HG03139 (cell line): ENCODE data around the gene SLC24A3.

Experiments
- ATAC-seq: cut with Tn5 transposase; IDR thresholded peaks from one replicate; pipeline ENCODE4 v1.9.1; 2021; ENCODE audit not compliant: unreplicated experiment

Gene SLC24A3

GRCh38 chr20:19269737-19270340 is 57.4 kb downstream of the SLC24A3 start:
- ATAC-seq = no peak

GRCh38 chr20:19271879-19272651 is 59.6 kb downstream of the SLC24A3 start:
- ATAC-seq = no peak

GRCh38 chr20:19272976-19273654 is 60.7 kb downstream of the SLC24A3 start:
- ATAC-seq = no peak

- no peak for ATAC-seq
Measured at GRCh38 chr20:19274001-19274400, 61.6 kb downstream of the SLC24A3 start.

- no peak for ATAC-seq
Measured at GRCh38 chr20:19274412-19275015, 62.1 kb downstream of the SLC24A3 start.

- ATAC-seq = no peak
Measured at GRCh38 chr20:19275038-19275629, 62.7 kb downstream of the SLC24A3 start.

- ATAC-seq = no peak
Measured at GRCh38 chr20:19275630-19276071, 63.2 kb downstream of the SLC24A3 start.

GRCh38 chr20:19277381-19277780 is 64.9 kb downstream of the SLC24A3 start:
- no peak for ATAC-seq

- ATAC-seq = no peak
Measured at GRCh38 chr20:19283490-19284025, 71.1 kb downstream of the SLC24A3 start.

GRCh38 chr20:19284400-19285178 is 72.1 kb downstream of the SLC24A3 start:
- no peak for ATAC-seq

- no peak for ATAC-seq
Measured at GRCh38 chr20:19285436-19285835, 73.0 kb downstream of the SLC24A3 start.

- ATAC-seq = no peak
Measured at GRCh38 chr20:19288061-19288460, 75.6 kb downstream of the SLC24A3 start.

GRCh38 chr20:19288636-19289035 is 76.2 kb downstream of the SLC24A3 start:
- no peak for ATAC-seq

GRCh38 chr20:19289451-19289850 is 77.0 kb downstream of the SLC24A3 start:
- no peak for ATAC-seq

GRCh38 chr20:19291024-19291817 is 78.8 kb downstream of the SLC24A3 start:
- no peak for ATAC-seq

GRCh38 chr20:19291818-19292132 is 79.3 kb downstream of the SLC24A3 start:
- ATAC-seq = no peak

GRCh38 chr20:19292254-19292653 is 79.8 kb downstream of the SLC24A3 start:
- ATAC-seq = no peak

- ATAC-seq = no peak
Measured at GRCh38 chr20:19295076-19295475, 82.6 kb downstream of the SLC24A3 start.

GRCh38 chr20:19298652-19299051 is 86.2 kb downstream of the SLC24A3 start:
- ATAC-seq = no peak

- ATAC-seq = no peak
Measured at GRCh38 chr20:19300395-19300794, 88.0 kb downstream of the SLC24A3 start.
